ENCODE results near the gene DTWD2.
"Not testable (repeated sequence)": the region's sequence is repeated elsewhere in the genome, so short reads cannot be mapped to it uniquely, and the experiment has no call there.

GRCh38 chr5:118851785-118852184 lies 136.6 kb downstream of the DTWD2 start:
- not testable (repeated sequence) for TF ChIP-seq POLR2A, CTCF (IDR thresholded peaks at IDR 0.05)

Measured in uterus (tissue), 2 donors.